Measurements from ENCODE around the gene IRF8.
"Not testable (repeated sequence)": the region's sequence is repeated elsewhere in the genome, so short reads cannot be mapped to it uniquely, and the experiment has no call there.

Gene IRF8

DNA sequence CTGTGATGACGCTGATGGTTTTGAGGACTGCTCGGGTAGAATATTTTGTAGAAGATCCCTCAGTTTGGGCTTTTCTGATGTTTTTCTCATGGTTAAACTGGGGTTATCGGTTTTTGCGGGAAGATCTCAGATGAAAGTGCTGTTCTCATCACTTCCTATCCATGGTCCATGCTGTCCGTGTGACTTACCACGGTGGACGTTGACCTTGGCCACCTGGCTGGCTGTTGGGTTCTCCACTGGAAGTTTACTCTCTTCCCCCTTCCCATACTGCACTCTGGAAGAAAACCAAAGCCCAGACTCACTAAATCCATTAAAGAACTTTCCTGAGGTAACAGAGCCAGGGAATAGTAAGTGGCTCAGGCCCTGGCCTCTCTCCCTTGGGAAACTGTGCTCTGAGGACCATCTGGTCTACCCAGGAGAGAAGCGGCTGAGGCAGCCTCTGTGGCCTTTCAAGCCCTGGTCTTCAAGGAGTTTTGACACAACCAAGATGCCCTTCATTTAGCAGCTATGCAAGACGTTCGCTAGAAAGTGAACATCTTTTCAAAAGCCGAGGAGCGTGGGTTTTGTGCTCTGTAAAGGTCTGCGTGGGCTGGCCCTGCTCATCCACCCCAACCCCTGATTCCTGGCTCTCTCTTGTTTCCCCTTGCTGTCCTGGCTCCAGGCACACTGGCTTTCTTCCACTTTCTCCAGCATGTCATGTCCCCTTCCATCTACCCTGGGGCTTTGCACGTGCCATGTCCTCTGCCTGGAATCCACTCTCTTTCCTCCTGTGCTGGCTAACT is 43.1 kb downstream of the IRF8 start:
- no peak for ATAC-seq
- no peak for TF ChIP-seq TOX (CRISPR knock-in tag; IDR thresholded peaks at IDR 0.05; ENCODE audit: borderline replicate concordance)
- TF ChIP-seq ESRRG (CRISPR knock-in tag; IDR thresholded peaks at IDR 0.05), result no peak
- no peak for TF ChIP-seq ZC3H10 (CRISPR knock-in tag; IDR thresholded peaks at IDR 0.05)
- no peak for TF ChIP-seq ZNF565 (CRISPR knock-in tag; conservative IDR thresholded peaks at IDR 0.05; ENCODE audit: low read depth)
- TF ChIP-seq, protein P1, sequence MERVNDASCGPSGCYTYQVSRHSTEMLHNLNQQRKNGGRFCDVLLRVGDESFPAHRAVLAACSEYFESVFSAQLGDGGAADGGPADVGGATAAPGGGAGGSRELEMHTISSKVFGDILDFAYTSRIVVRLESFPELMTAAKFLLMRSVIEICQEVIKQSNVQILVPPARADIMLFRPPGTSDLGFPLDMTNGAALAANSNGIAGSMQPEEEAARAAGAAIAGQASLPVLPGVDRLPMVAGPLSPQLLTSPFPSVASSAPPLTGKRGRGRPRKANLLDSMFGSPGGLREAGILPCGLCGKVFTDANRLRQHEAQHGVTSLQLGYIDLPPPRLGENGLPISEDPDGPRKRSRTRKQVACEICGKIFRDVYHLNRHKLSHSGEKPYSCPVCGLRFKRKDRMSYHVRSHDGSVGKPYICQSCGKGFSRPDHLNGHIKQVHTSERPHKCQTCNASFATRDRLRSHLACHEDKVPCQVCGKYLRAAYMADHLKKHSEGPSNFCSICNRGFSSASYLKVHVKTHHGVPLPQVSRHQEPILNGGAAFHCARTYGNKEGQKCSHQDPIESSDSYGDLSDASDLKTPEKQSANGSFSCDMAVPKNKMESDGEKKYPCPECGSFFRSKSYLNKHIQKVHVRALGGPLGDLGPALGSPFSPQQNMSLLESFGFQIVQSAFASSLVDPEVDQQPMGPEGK (CRISPR knock-in tag; IDR thresholded peaks at IDR 0.05; ENCODE audit: borderline replicate concordance), result no peak
- TF ChIP-seq, protein P2, sequence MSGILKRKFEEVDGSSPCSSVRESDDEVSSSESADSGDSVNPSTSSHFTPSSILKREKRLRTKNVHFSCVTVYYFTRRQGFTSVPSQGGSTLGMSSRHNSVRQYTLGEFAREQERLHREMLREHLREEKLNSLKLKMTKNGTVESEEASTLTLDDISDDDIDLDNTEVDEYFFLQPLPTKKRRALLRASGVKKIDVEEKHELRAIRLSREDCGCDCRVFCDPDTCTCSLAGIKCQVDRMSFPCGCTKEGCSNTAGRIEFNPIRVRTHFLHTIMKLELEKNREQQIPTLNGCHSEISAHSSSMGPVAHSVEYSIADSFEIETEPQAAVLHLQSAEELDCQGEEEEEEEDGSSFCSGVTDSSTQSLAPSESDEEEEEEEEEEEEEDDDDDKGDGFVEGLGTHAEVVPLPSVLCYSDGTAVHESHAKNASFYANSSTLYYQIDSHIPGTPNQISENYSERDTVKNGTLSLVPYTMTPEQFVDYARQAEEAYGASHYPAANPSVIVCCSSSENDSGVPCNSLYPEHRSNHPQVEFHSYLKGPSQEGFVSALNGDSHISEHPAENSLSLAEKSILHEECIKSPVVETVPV (CRISPR knock-in tag; IDR thresholded peaks at IDR 0.05), result no peak
- TF ChIP-seq, protein P3, sequence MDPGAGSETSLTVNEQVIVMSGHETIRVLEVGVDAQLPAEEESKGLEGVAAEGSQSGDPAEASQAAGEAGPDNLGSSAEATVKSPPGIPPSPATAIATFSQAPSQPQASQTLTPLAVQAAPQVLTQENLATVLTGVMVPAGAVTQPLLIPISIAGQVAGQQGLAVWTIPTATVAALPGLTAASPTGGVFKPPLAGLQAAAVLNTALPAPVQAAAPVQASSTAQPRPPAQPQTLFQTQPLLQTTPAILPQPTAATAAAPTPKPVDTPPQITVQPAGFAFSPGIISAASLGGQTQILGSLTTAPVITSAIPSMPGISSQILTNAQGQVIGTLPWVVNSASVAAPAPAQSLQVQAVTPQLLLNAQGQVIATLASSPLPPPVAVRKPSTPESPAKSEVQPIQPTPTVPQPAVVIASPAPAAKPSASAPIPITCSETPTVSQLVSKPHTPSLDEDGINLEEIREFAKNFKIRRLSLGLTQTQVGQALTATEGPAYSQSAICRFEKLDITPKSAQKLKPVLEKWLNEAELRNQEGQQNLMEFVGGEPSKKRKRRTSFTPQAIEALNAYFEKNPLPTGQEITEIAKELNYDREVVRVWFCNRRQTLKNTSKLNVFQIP (CRISPR knock-in tag; IDR thresholded peaks at IDR 0.05; ENCODE audit: borderline replicate concordance, low read depth), result no peak
- TF ChIP-seq, protein P4, sequence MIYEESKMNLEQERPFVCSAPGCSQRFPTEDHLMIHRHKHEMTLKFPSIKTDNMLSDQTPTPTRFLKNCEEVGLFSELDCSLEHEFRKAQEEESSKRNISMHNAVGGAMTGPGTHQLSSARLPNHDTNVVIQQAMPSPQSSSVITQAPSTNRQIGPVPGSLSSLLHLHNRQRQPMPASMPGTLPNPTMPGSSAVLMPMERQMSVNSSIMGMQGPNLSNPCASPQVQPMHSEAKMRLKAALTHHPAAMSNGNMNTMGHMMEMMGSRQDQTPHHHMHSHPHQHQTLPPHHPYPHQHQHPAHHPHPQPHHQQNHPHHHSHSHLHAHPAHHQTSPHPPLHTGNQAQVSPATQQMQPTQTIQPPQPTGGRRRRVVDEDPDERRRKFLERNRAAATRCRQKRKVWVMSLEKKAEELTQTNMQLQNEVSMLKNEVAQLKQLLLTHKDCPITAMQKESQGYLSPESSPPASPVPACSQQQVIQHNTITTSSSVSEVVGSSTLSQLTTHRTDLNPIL (CRISPR knock-in tag; IDR thresholded peaks at IDR 0.05; ENCODE audit: low read depth), result no peak
- no peak for TF ChIP-seq BACH2 (CRISPR knock-in tag; IDR thresholded peaks at IDR 0.05; ENCODE audit: borderline replicate concordance)

DNA sequence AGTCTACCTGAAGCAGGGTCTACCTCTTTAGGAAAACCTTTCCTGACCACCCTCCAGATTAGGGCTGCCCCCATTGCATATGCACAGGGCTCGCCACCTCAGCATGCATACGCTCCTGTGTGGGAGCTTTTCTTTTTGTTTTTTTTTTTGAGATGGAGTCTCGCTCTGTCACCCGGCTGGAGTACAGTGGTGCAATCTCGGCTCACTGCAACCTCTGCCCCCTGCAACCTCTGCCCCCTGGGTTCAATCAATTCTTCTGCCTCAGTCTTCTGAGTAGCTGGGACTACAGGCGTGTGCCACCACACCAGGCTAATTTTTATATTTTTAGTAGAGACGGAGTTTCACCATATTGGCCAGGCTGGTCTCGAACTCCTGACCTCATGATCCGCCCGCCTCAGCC is 43.7 kb downstream of the IRF8 start:
- not testable (repeated sequence) for ATAC-seq

DNA sequence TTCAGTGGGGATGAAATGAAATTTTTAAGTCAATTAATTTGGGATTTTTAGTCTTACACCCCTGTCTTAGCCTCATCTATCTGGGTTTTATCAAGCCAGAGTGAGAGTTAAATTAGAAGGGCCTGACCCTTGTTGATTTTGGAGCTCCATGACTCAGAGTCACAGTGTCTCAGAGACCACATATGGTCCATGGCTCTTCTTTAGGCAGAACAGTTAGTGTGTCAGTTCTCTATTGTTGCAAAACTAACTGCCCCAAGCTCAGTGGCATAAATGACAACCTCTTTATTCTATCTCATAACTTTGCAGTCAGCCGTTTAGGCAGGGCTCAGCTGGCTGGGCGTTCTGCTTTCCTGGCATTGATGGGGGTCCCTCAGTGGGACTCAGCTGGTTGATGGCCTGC is 44.7 kb downstream of the IRF8 start:
- TF ChIP-seq, protein P5, sequence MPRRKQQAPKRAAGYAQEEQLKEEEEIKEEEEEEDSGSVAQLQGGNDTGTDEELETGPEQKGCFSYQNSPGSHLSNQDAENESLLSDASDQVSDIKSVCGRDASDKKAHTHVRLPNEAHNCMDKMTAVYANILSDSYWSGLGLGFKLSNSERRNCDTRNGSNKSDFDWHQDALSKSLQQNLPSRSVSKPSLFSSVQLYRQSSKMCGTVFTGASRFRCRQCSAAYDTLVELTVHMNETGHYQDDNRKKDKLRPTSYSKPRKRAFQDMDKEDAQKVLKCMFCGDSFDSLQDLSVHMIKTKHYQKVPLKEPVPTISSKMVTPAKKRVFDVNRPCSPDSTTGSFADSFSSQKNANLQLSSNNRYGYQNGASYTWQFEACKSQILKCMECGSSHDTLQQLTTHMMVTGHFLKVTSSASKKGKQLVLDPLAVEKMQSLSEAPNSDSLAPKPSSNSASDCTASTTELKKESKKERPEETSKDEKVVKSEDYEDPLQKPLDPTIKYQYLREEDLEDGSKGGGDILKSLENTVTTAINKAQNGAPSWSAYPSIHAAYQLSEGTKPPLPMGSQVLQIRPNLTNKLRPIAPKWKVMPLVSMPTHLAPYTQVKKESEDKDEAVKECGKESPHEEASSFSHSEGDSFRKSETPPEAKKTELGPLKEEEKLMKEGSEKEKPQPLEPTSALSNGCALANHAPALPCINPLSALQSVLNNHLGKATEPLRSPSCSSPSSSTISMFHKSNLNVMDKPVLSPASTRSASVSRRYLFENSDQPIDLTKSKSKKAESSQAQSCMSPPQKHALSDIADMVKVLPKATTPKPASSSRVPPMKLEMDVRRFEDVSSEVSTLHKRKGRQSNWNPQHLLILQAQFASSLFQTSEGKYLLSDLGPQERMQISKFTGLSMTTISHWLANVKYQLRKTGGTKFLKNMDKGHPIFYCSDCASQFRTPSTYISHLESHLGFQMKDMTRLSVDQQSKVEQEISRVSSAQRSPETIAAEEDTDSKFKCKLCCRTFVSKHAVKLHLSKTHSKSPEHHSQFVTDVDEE (CRISPR knock-in tag; IDR thresholded peaks at IDR 0.05), result no peak
- TF ChIP-seq ISL1 (CRISPR knock-in tag; IDR thresholded peaks at IDR 0.05) (no peak), OSR1 (CRISPR knock-in tag; IDR thresholded peaks at IDR 0.05) (no peak), ZFP30 (CRISPR knock-in tag; IDR thresholded peaks at IDR 0.05) (no peak), CSDC2 (CRISPR knock-in tag; IDR thresholded peaks at IDR 0.05) (no peak), BACH2 (CRISPR knock-in tag; IDR thresholded peaks at IDR 0.05; ENCODE audit: borderline replicate concordance) (no peak), ESRRG (CRISPR knock-in tag; IDR thresholded peaks at IDR 0.05) (no peak), PPARA (CRISPR knock-in tag; IDR thresholded peaks at IDR 0.05; ENCODE audit: borderline replicate concordance) (no peak), ZNF70 (CRISPR knock-in tag; IDR thresholded peaks at IDR 0.05) (no peak), TCF4 (CRISPR knock-in tag; IDR thresholded peaks at IDR 0.05; ENCODE audit: borderline replicate concordance) (no peak), SNAI2 (CRISPR knock-in tag; IDR thresholded peaks at IDR 0.05) (no peak), RARB (CRISPR knock-in tag; IDR thresholded peaks at IDR 0.05) (no peak), ZNF8 (CRISPR knock-in tag; IDR thresholded peaks at IDR 0.05) (no peak), ZC3H10 (CRISPR knock-in tag; IDR thresholded peaks at IDR 0.05) (no peak), ZNF565 (CRISPR knock-in tag; conservative IDR thresholded peaks at IDR 0.05; ENCODE audit: low read depth) (no peak), TOX (CRISPR knock-in tag; IDR thresholded peaks at IDR 0.05; ENCODE audit: borderline replicate concordance) (no peak), ARNTL (CRISPR knock-in tag; IDR thresholded peaks at IDR 0.05; ENCODE audit: borderline replicate concordance, low read depth) (no peak)
- TF ChIP-seq, protein P3 (CRISPR knock-in tag; IDR thresholded peaks at IDR 0.05; ENCODE audit: borderline replicate concordance, low read depth), result no peak
- TF ChIP-seq, protein P4 (CRISPR knock-in tag; IDR thresholded peaks at IDR 0.05; ENCODE audit: low read depth), result no peak
- no peak for ATAC-seq
